ENCODE results near the gene OGFOD3. TPM values are rescaled to one million over a fixed set of nuclear protein-coding genes. Genes with fewer than 3 reads are reported as not detected.

OGFOD3 gene
- total RNA-seq, 1 experiment from 2014 or later: 26.6 TPM

DNA sequence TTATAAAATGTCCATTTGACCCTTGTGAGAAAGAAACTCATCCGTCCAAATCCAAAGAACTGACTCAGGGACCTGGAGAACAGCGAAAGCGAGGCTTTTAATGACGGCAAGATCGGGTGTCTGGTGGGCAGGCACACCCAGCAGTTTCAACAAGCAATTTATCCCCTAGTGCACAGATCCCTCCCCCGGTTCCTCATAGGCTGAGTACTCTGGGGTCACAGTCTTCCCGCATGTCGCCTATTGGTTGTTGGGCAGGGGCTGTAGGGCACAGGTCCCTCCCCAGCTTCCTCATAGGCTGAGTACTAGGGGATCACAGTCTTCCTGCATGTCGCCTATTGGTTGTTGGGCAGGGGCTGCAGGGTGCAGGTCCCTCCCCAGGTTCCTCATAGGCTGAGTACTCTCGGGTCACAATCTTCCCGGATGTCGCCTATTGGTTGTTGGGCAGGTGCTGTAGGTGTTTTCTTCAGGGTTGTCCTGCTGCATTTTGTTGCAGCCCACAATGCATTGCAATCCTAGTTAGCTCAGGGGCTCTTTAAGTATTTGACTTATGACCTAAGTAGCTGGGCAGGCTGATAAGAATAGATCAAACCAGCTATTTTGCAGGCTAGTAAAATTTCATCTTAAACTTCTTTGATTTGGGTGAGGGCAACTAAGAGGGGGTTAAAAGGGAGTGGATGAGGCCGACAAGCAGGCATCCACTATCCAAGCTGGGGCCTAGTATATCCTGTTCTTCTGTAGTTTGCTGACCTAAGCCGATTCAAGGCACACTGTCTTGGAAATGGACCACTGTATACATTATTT, 50.5 kb downstream of the OGFOD3 start:
- Histone ChIP-seq H3K4me3 (no peak overlapping the region), H4K20me1 (ENCODE audit: insufficient read depth) (no peaks in the 10 kb centered on the region)
- intact Hi-C loops (cut with micrococcal nuclease; ENCODE audit: unreplicated experiment): no loop called here

DNA sequence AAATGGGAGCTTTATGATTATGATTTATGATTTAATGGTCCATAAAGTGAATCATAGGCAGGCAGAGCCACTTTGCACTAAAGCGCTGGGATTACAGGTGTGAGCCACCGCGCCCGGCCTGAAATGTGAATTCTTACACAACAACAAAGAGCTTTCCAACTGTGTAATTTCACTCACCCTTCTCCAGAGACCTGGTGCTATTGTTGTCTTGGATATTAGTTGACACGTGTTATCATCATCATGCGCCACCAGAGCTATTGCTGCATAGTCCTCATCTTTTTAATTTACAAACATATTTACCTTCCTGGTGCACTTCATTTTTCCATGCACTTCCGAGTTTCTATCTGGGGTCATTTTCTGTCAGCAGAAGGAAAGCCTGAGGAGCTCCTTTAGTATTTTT, 51.6 kb downstream of the OGFOD3 start:
- Histone ChIP-seq H3K36me3 (ENCODE audit: low read depth) (no peaks in the 10 kb centered on the region), H3K27ac (no peak overlapping the region), H3K4me1 (replicated peaks; ENCODE audit: insufficient read depth) (no peaks in the 10 kb centered on the region), H3K27me3 (ENCODE audit: insufficient read depth, low read depth) (no peaks in the 10 kb centered on the region), H3K9me2 (ENCODE audit: insufficient read depth) (no peaks in the 10 kb centered on the region), H3K79me2 (ENCODE audit: low read depth) (no peaks in the 10 kb centered on the region), H4K20me1 (ENCODE audit: insufficient read depth) (no peaks in the 10 kb centered on the region), H3F3A (ENCODE audit: insufficient read depth, low read depth) (no peaks in the 10 kb centered on the region), H3K9me3 (ENCODE audit: insufficient read depth, low read depth) (no peaks in the 10 kb centered on the region), H3K4me3 (no peak overlapping the region), H2AFZ (no peak overlapping the region), H3K4me2 (no peak overlapping the region)
- no peak for TF ChIP-seq EZH2 (IDR thresholded peaks at IDR 0.05; ENCODE audit: low read depth)
- TF ChIP-seq, protein P1, sequence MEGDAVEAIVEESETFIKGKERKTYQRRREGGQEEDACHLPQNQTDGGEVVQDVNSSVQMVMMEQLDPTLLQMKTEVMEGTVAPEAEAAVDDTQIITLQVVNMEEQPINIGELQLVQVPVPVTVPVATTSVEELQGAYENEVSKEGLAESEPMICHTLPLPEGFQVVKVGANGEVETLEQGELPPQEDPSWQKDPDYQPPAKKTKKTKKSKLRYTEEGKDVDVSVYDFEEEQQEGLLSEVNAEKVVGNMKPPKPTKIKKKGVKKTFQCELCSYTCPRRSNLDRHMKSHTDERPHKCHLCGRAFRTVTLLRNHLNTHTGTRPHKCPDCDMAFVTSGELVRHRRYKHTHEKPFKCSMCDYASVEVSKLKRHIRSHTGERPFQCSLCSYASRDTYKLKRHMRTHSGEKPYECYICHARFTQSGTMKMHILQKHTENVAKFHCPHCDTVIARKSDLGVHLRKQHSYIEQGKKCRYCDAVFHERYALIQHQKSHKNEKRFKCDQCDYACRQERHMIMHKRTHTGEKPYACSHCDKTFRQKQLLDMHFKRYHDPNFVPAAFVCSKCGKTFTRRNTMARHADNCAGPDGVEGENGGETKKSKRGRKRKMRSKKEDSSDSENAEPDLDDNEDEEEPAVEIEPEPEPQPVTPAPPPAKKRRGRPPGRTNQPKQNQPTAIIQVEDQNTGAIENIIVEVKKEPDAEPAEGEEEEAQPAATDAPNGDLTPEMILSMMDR (conservative IDR thresholded peaks at IDR 0.05): no peak
- POLR2A ChIA-PET (ENCODE audit: unreplicated experiment): interaction anchor here (0.7 kb wide), 1 partner anchor 15 kb away, joined by 8 read pairs; no protein-coding TSS in a partner anchor
- CTCF ChIA-PET: no interaction called here
- no peak for DNase-seq
- intact Hi-C loops (cut with micrococcal nuclease; ENCODE audit: unreplicated experiment): no loop called here
- BruUV-seq (replicated peaks): no TSS peak

More for the DNA sequence above, 50.5 kb downstream of the OGFOD3 start:
- no peak for TF ChIP-seq EZH2 (IDR thresholded peaks at IDR 0.05; ENCODE audit: low read depth)
- TF ChIP-seq, protein P1 (conservative IDR thresholded peaks at IDR 0.05): no peak
- H3K79me2 ChIP-seq (ENCODE audit: low read depth): no peaks in the 10 kb centered on the region
- no peaks in the 10 kb centered on the region for H3K27me3 ChIP-seq (ENCODE audit: insufficient read depth, low read depth)
- H3K27ac ChIP-seq: no peak overlapping the region
- H3F3A ChIP-seq (ENCODE audit: insufficient read depth, low read depth): no peaks in the 10 kb centered on the region
- no peaks in the 10 kb centered on the region for H3K9me3 ChIP-seq (ENCODE audit: insufficient read depth, low read depth)
- BruUV-seq (replicated peaks): no TSS peak
- H2AFZ ChIP-seq: no peak overlapping the region
- ChIA-PET POLR2A (ENCODE audit: unreplicated experiment) (no interaction called here), CTCF (interaction anchor here (0.6 kb wide), 1 partner anchor 85 kb away, joined by 4 read pairs; no protein-coding TSS in a partner anchor)
- no peaks in the 10 kb centered on the region for H3K4me1 ChIP-seq (replicated peaks; ENCODE audit: insufficient read depth)
- H3K9me2 ChIP-seq (ENCODE audit: insufficient read depth): no peaks in the 10 kb centered on the region
- no peak for DNase-seq
- no peaks in the 10 kb centered on the region for H3K36me3 ChIP-seq (ENCODE audit: low read depth)
- no peak overlapping the region for H3K4me2 ChIP-seq

DNA sequence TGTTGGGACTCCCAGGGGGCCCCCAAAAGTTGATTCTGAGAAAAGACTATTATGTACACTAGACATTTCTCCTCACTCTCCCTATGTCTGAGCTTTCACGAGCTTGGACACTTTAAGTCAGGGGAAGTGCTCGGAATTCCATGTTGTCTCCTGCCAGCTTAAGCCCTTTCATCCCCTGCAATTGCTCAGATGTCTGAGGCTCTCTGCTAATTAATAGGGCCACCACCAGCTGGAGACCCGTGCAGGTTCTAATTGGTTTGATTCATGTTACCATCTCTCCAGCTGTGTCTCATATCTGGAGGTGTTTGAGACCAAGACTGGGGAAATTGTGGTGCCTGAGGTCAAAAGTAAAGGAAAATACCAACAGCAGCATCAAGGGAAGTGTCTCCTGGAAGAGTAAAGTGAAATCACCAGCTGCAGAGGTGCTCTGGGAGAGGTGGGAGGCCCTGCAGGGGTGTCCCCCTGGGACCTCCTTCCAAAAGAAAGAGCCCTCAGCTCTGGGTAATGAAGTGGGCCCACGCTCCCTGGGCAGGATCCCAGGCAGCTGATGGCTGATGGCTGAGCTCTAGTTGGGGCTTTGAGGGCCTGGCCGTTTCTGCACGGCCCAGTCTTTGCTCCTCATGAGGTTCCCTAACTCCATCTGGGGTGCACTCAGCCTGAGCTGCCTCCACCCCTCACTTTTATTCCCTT, 52.6 kb downstream of the OGFOD3 start:
- no peaks in the 10 kb centered on the region for H3K4me1 ChIP-seq (replicated peaks; ENCODE audit: insufficient read depth)
- no peaks in the 10 kb centered on the region for H3K36me3 ChIP-seq (ENCODE audit: low read depth)
- POLR2A ChIA-PET (ENCODE audit: unreplicated experiment): interaction anchor here (0.6 kb wide), 1 partner anchor 374 kb away, joined by 3 read pairs; no protein-coding TSS in a partner anchor
- no peaks in the 10 kb centered on the region for H3K9me2 ChIP-seq (ENCODE audit: insufficient read depth)
- DNase-seq: no peak
- H3F3A ChIP-seq (ENCODE audit: insufficient read depth, low read depth): no peaks in the 10 kb centered on the region
- H3K79me2 ChIP-seq (ENCODE audit: low read depth): no peaks in the 10 kb centered on the region
- CTCF ChIA-PET: no interaction called here
- no TSS peak for BruUV-seq (replicated peaks)
- H3K27me3 ChIP-seq (ENCODE audit: insufficient read depth, low read depth): no peaks in the 10 kb centered on the region
- no peak overlapping the region for H2AFZ ChIP-seq
- no peak overlapping the region for H3K4me3 ChIP-seq
- no peaks in the 10 kb centered on the region for H4K20me1 ChIP-seq (ENCODE audit: insufficient read depth)
- no peak overlapping the region for H3K27ac ChIP-seq
- no peaks in the 10 kb centered on the region for H3K9me3 ChIP-seq (ENCODE audit: insufficient read depth, low read depth)
- intact Hi-C loops (cut with micrococcal nuclease; ENCODE audit: unreplicated experiment): no loop called here
- TF ChIP-seq EZH2 (IDR thresholded peaks at IDR 0.05; ENCODE audit: low read depth): no peak
- TF ChIP-seq, protein P1 (conservative IDR thresholded peaks at IDR 0.05): no peak
- no peak overlapping the region for H3K4me2 ChIP-seq

Data from PC-9 (cell line).